Inferior parietal cortex (tissue), 1 donor: ENCODE measurements around the gene S100Z.
"Not testable (repeated sequence)": the region's sequence is repeated elsewhere in the genome, so short reads cannot be mapped to it uniquely, and the experiment has no call there.

Experiments
- DNase-seq: peaks from one replicate; pipeline ENCODE4 v3.0.0-alpha.2; 2016; ENCODE audit errors: extremely low spot score

The S100Z gene

DNA sequence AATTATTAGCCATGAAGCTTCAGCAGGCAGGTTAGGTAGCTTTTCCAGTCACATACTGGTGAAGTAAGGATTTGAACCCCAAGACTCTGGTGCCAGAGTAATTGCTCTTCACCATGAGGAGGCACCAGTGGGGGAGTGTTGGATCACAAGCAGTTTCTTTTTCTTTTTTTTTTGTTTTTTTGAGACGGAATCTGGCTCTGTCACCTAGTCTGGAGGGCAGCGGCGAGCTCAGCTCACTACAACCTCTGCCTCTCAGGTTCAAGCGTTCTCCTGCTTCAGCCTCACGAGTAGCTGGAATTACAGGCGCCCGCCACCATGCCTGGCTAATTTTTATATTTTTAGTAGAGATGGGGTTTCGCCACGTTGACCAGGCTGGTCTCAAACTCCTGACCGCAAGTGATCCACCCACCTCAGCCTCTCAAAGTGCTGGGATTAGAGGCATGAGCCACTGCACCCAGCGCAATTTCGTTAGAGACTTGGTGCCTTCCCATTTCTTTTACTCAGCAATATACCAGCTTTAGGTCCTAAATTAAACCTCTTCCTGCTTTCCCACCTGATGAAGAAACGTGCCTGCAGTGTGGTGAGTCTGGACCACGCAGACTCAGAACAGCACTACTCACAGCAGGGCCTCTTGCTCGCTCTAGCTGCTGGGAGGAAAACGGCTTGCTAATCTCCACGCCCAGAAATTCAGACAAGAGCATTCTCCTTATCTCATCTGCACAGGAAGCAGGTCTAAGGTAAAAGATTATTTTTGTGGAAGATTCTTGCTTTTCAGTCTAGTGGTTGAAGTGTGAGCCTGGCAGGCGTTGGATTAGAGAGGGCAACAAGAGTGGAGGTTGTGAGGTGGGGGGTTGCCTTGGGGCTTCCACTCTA lies at the start of gene S100Z:
S100Z (plus strand) TSS at position 596 of the 873 bp plus-strand sequence. CDS start 25,346 bp downstream, outside the sequence.
- DNase-seq = peak; percentile 27

DNA sequence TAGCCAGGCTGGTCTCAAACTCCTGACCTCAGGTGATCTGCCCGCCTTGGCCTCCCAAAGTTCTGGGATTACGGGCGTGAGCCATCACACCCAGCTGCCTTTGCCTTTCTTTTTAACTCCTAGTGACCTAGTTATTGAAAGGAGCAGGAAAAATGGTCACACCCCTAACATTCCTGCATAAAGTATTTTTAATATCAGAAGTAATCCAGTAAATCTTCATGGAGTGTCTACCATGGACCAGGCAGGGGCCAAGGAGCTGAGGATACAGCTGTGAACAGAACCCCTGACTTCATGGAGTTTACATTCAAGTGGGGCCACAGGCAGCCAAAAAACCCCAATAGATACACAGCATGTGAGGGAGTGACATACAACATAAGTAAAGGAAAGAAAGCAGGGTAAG lies 49.2 kb upstream of the S100Z start:
- DNase-seq = no peak

- DNase-seq = no peak
These were observed 48.5 kb upstream of the S100Z start for GRCh38 chr5:76801159-76801802.

GRCh38 chr5:76801803-76802195 lies 48.0 kb upstream of the S100Z start:
- DNase-seq = no peak

- no peak for DNase-seq
These were observed 45.5 kb upstream of the S100Z start for GRCh38 chr5:76804266-76804665.

DNA sequence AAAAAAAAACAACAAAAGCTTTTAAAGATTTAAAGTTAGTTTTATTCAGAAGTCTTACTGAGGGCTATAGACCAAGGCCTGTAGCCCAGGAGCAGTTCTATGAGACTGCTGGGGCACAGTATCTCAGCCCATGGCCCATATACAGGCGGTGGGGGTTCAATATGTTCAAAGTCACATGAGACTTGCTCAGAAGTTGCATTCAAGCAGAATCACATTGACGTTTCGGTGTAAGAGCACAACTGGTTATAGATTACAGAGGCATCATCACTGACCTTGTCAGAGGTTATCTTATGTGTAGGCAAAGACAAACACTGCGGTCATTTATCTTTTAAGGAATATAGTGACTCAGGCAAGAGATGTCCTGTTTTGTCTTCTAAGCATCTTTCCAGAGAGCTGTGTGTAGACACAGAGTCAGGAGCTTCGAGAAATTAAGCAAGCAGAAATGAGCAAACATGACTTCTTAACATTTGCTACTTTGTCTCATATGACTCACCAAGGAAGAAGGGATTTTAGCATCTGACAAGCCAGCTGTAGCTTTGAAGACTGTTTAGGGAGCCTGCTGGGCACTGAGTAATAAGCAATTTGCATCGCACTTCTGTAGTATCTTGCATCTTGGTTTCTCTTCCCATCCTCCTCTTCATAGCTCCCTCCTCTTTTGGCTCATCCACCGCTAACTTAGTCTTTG lies 43.9 kb upstream of the S100Z start:
- DNase-seq = no peak

DNA sequence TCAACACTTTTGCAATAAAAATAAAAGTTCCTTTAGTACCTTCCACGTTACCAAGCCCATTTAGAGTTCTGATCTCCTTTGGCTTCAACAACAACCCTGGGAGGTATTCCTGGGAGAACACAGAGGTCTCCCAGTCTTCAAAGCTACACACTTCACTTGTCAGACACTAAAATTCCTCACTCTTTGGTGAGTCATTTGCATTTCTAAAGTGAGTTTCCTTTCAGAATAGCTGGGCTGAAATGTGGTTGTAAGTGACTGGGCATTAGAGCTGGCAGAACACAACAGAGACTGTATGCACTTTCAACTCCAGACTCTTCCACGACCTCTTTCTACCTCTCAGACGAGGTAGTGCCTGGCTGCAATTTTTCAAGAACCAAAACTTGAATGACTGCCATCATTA lies 42.5 kb upstream of the S100Z start:
- no peak for DNase-seq

GRCh38 chr5:76808141-76808691 lies 41.6 kb upstream of the S100Z start:
- no peak for DNase-seq

DNA sequence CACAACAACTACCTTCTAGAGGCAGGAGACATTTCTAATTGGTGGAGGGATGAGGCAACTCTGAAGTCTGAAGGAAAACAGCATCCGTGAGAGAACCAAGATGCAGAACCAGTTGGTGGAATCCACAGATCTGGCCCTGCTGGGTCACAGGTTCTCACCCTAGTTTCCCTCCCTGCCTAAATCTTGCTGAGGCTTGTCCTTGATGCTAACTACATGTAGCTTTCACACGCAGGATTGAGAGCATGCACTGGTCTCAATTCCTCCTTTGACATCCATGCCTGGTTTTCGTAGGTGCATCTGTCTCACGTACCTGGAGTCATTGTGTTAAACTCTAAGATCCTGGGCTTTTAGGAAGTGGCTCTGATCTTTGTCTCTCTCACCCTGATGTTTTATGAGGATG lies 40.7 kb upstream of the S100Z start:
- DNase-seq = no peak

DNA sequence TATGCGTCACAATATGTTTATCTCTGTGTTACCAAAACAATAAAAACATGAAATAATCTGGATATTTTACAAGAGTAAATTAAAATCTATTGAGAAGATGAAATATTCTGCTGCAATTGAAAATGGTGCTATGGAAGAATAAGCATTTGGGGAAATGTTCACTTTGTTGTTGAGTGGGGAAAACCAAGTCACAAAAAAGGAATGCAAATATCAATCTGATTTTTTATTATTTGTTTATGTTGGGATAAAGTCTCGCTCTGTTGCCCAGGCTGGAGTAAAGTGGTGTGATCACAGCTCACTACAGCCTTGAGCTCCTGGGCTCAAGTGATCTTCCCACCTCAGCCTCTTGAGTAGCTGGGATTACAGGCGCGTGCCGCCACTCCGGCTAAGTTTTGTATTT lies 39.6 kb upstream of the S100Z start:
- DNase-seq = no peak

DNA sequence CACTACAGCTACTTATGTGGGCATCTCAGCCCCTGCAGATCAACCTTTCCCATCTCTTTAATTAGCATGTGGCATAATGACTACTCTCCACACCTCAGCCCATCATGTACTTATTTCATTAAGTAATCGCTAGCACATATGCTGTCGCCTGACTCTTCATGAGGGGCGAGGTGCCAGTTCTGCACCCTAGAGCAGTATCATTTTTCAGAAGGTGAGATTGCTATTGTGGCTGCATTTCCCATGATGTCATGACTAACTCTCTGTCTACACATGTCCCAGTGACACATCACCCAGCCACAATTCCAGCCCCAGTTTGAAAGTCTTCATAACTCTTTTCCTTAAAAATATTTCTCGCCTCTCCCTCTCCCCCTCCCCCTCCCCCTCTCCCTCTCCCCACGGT lies 38.6 kb upstream of the S100Z start:
- no peak for DNase-seq

GRCh38 chr5:76812209-76812608 lies 37.6 kb upstream of the S100Z start:
- DNase-seq = not testable (repeated sequence)

DNA sequence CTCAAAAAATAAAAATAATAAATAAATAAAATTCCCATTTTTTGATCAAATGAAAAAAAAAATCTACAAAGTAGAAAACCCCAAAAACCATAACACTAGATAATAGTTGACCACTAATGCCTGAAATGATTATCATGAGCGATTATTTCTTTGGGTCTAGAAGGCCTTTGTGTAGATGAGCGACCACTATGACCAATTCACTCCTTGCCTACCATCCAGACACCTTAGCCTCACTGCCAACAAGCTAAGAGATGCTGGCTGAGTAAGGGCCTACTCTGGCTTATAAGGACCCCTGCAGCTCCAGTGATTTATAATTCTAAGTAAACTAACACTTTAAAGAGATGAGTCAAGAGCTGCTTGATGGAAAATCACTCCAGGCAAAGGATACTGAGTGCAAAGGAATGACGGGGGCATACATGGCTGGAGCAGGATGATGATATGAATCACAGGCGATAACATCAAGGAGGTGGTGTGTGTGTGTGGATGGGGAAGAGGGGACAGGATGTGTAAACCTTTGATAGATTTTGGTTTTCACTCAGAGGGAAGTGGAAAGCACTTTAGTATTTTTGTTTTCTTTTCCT lies 35.7 kb upstream of the S100Z start:
- no peak for DNase-seq

DNA sequence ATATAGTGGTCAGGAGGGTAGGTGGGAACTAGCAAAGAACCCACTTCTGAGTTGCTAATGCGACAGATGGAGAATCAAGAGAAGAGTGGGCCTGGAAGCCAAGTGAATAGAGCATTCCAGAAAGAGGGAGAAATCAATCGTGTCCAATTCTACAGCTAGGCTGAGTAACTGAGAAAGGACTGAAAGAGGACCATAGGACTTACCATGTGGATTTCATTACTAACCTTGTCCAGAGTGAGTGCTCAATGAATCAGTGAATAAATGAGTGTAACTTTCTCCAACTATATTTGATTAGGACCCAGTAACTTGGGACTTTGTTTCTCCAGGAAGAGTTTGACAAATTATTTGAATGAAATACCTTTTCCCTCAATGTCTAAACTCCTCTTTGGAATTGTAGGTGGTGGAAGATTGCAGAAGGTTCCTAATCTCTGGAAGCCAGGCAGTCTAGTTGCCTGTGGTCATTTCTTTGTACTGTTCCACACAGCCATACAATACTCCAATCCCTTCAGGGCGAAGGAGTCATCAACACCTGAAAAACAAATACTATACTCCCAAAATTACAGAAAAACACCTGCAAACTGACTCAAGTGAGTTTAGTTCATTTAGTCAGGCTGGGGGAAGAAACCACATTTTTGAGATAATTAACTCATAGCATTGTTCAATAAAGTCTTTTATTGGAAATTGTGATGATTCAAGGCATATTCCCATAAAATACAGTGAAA lies 33.5 kb upstream of the S100Z start:
- DNase-seq = no peak

DNA sequence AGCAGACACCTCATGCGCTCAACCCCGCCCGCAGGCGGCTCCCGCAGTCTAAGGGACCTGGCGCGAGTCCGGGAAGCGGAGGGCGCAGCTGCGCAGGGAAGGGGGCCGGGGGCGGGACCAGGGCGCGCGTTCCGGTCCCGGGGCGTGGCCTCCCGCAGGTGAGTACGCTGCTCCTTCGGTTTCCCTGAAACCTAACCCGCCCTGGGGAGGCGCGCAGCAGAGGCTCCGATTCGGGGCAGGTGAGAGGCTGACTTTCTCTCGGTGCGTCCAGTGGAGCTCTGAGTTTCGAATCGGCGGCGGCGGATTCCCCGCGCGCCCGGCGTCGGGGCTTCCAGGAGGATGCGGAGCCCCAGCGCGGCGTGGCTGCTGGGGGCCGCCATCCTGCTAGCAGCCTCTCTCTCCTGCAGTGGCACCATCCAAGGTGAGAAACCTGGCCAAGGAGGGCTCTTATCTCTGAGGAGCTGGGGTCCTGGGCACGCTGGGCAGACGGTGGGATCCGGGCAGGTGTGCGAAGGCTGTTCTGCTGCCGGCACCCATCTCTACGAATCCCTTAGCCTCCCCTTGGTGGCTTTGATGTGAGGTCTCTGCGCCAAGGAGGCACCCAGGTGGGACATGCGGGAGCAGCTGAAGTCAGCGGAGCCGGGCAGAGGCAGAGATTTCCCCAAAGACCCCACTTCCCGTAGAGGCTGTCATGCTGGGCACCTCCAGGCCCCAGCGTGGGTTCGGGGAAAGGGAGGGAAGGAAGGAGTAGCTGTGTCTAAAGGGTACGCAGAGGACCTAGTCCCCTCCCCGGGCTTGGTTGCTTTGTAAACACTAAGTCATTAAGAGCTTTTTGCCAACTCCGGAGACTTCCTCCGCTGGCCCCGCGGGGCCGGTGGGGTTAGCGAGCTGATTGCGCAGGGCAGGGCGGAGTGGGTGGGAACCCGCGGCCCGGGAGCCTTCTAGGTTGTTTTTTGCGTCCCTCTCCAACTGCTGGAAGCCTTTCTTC lies 30.7 kb upstream of the S100Z start, which contains the start of gene F2RL1:
F2RL1 (plus strand) TSS at position 187 of the 988 bp plus-strand sequence; CDS start at position 340, 153 bp downstream.
- no peak for DNase-seq

GRCh38 chr5:76819851-76820525 lies 29.8 kb upstream of the S100Z start:
- DNase-seq = no peak

DNA sequence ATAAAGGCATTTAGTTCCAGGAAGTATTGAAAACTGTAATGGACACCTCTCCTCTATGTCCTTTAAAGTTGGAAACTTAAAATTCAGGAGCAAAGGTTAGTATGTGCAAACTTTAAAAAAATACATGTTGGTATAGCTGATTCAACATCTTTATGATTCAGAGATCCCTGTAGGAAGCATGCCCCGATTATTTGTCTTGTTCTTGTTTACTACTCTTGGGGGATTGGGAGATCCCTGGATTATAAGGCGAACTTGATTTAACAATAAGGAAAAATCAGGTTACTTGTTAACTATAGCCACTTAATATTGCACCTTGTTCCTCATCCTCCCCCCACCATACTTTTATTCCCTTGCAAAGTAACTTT lies 29.3 kb upstream of the S100Z start:
- DNase-seq = no peak

DNA sequence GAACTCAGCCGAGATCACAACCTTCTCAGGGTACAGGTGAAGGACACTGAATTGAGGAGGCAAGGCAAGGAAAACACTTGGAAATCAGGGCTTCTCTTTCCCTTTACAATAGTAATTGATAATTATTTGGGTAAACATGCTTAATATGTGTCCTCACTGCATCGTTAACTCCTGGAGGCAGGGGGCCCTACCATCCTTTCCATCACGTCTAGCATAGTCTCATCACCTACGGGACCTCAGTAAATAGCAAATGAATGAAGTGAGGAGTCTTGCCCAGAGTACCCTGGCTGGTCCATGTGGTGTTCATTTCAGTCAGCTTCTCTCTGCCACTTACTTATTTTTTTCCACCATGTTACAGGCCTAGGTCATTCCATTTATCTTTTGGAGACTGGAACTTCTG lies 28.7 kb upstream of the S100Z start:
- DNase-seq = no peak

DNA sequence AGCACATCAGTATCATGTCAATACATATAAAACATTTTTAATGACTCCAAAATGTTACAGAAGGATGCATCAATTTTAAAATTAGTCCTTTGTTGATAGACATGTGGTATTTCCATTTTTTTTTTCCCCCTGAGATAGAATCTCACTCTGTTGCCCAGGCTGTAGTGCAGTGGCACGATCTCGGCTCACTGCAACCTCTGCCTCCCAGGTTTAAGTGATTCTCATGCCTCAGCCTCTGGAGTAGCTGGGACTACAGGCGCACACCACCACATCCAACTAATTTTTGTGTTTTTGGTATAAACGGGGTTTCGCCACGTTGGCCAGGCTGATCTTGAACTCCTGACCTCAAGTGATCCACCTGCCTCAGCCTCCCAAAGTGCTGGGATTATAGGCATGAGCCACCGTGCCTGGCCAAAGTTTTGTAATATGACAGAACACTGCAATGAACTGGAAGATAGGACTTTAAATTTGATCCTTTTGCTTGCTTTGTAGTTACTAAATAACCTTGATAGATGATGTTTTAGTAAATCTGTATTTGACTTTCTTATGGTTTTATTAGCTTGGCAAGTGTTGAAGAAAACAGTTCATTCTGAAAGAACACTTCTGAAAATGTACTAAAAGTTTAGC lies 27.6 kb upstream of the S100Z start:
- DNase-seq = not testable (repeated sequence)
